Upper lobe of left lung (tissue), 4 donors: ENCODE measurements around the gene TFEB.

Experiments used
- EP300 ChIP-seq, 4 donors: sonication (generic); formaldehyde crosslinking; IDR thresholded peaks; one replicate each; pipeline ENCODE4 v1.5.1; 2017; ENCODE audit warnings: antibody characterized with exemption in 4 of 4, control low read depth in 2 of 4
- POLR2A ChIP-seq, 4 donors: fragments of 450-650 bp; IDR thresholded peaks; one replicate each; pipeline ENCODE4 v1.5.1; 2016 to 2017; ENCODE audit warnings: antibody characterized with exemption in 4 of 4, mild to moderate bottlenecking in 2 of 4
- POLR2AphosphoS5 ChIP-seq, 2 donors: sonication (generic); formaldehyde crosslinking; IDR thresholded peaks; one replicate each; pipeline ENCODE4 v1.5.1; 2017; ENCODE audit warnings: antibody characterized with exemption in 2 of 2
- TF ChIP-seq, protein P1 (sequence below), 6 experiments: fragments of 450-650 bp in 4 of 6; fragments of 200-600 bp in 2 of 6; sonication (generic) in 2 of 6; IDR thresholded peaks; one replicate each; pipeline ENCODE4 v1.5.1; 2016 to 2019; ENCODE audit warnings: antibody characterized with exemption in 6 of 6

DNA sequence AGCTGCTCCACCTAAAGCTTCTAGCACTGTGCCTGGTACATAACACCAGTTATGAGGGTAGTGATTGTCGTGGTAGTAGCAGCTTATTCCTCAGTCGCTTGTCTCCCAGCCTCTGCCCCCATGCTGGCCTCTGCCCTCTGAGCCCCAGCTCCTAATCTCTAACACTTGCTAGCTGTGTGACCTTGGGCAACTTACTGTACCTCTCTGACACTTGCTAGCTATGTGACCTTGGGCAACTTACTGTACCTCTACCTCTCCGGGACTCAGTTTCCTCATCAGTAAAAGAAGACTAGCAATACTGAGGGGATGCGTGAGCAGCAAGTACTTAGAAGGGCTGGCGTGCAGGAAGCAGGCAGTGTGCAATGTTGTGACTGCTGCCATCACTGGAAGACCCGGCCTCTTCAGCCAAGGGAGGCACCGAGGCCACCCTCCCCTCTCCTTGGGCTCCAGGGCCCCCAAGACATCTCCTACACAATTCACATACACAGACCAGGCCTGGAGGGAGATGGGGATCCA lies 87.3 kb downstream of the TFEB start:
- TF ChIP-seq, protein P1, sequence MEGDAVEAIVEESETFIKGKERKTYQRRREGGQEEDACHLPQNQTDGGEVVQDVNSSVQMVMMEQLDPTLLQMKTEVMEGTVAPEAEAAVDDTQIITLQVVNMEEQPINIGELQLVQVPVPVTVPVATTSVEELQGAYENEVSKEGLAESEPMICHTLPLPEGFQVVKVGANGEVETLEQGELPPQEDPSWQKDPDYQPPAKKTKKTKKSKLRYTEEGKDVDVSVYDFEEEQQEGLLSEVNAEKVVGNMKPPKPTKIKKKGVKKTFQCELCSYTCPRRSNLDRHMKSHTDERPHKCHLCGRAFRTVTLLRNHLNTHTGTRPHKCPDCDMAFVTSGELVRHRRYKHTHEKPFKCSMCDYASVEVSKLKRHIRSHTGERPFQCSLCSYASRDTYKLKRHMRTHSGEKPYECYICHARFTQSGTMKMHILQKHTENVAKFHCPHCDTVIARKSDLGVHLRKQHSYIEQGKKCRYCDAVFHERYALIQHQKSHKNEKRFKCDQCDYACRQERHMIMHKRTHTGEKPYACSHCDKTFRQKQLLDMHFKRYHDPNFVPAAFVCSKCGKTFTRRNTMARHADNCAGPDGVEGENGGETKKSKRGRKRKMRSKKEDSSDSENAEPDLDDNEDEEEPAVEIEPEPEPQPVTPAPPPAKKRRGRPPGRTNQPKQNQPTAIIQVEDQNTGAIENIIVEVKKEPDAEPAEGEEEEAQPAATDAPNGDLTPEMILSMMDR (IDR thresholded peaks at IDR 0.05) = no peak
- TF ChIP-seq POLR2A (IDR thresholded peaks at IDR 0.05) (no peak), EP300 (IDR thresholded peaks at IDR 0.05) (no peak), POLR2AphosphoS5 (IDR thresholded peaks at IDR 0.05) (no peak)
